HG03457 (cell line): ENCODE measurements around the gene NID1.
A peak's percentile ranks its signal among the peaks of the same experiment; 100 is the strongest.
"Not testable (repeated sequence)": the region's sequence is repeated elsewhere in the genome, so short reads cannot be mapped to it uniquely, and the experiment has no call there.

Experiments used
- ATAC-seq: cut with Tn5 transposase; IDR thresholded peaks from one replicate; pipeline ENCODE4 v1.9.1; 2021; ENCODE audit warnings: moderate number of reproducible peaks; ENCODE audit not compliant: unreplicated experiment

Gene NID1

DNA sequence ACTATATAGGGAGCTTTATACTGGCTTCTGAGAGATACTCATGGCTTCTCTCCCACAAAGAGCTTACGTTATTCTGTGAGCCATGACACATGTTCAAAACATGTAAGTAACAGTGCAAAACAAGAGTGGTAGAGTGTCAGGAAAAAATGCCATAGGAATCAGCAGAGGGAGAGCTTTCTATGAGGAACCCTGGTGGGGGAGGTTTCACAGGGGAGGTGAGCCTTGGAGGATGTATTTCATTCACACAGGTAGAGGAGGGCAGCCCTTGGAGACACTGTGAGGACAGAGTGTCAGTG, 125.5 kb downstream of the NID1 start:
- no peak for ATAC-seq

DNA sequence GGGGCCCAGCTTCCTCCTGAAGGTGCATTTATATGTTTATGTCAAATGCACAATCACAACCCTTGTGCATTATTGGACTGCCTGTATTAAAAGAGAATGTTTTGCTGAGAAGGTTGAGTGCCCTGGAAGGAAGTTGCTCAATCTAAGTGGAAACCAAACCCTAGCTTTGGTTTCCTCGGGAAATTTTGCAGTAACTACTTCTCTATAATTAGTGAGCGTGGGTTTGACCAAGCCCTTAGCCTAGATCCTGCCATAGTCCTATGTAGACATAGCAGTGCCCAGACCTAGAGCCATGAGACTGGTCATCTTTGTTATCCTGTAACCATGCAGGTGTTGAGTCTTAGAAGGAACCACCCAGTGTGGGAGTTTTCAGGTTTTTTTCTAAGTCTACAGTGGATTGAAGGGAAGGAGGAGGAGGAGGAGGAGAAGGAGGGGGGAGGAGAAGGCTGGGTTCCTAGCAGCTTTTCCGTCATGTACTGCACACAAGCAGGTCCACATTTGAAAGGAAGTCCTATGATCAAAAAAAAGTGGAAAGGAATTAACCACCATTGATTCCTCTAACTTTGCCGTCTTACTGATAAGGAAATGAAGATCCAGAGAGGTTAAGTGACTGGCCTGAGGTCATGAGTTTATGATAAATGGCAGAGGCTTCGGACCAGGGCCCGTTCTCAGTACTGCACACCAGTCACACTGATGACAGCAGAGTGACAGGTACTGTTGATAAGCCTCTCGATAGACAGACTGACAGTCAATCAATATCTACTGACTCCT, 126.0 kb downstream of the NID1 start:
- peak; percentile 51 for ATAC-seq

DNA sequence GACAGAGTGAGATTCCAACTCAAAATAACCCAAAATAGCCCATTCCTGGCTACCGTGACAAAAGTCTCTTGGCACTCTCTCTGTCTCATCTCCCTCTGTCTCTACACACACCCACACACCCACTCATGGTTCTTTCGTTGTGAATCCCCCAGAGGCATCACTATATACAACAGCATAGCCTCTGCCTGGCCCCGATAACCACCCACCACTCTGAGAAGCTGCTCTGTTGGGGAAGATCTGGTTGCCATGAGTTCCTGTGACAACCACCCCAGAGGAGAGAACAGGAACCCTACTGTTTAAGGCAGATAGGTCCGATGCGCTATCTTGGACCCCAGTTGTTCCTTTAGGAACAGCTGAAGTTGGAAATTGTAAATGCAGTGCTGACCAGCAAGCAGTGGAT, 127.8 kb downstream of the NID1 start:
- no peak for ATAC-seq

DNA sequence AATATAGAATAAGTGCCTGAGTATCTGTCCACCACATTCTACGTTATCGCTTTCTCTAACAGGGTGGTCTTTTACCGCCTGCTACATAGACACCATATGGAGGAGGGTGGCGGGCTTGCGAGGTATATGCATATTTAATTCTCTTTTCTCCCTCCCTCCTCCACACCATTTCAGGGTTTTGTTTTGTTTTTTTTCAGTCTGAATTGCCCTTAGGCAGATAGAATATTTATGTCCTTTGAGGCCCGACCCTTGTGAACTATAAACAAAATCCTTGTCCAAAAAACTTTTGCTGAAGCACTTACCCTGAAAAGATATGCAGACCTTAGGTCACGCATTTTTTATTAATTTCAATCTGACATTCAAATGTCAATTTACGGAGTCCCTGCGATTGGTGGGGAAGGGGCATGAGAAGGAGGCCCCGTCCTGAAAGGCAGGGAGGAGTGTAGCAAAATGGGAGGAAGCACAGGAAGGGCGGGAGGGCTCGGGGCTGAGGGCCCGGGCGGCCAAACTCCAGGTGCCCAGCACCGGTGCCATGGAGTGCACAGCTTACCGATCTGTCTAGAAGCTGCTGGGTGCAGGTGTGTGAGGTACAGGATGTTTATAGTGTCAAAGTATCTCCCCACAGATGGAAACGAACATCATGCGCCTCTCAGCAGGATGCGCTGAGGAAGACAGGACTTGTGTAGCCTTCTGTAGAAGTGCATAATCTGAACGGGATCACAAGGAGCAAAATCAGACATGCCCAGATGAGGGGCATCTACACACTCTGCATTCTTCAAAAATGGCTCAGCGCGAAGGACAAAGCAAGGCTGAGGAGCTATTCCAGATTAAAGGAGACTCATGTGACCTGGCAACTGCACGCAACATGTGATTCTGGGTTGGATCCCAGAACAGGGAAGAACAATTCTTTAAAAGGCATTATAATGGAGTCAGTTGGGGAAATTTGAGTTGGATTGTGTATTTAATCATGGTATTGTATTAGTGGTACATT, 129.4 kb downstream of the NID1 start:
- no peak for ATAC-seq

- no peak for ATAC-seq
Observed at GRCh38 chr1:235933766-235934116, 131.1 kb downstream of the NID1 start.

DNA sequence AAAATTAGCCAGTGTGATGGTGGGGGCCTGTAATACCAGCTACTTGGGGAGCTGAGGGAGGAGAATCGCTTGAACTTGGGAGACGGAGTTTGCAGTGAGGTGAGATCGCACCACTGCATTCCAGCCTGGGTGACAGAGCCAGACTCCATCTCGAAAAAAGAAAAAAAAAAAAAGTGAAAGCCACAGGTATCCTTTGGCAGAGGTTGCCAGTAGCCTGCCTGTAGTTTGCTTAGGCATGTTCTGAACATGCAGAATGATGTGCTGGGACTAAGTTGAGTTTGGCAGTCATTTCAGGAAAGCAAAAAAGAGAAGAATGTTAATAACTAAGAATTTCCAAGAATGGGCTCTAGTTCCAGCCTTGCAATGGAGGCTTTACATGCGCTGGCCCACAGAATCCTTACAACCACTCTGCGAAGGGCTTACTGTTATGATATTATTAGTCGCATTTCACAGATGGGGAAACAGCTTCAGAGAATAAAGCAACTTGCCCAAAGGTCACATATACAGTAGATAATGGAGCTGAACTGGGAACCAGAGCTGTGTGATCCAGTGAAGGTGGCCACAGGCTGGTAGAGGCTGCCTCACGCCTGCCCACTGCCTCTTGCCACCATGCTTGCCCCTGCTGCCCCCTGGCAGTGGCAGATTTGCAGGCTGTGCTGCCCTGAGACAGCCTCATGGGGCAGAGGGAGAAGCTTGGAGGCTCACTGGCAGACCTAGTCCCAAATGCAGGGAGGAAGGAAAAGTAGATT, 131.7 kb downstream of the NID1 start:
- no peak for ATAC-seq

- no peak for ATAC-seq
Observed at GRCh38 chr1:235932090-235932510, 132.8 kb downstream of the NID1 start.

DNA sequence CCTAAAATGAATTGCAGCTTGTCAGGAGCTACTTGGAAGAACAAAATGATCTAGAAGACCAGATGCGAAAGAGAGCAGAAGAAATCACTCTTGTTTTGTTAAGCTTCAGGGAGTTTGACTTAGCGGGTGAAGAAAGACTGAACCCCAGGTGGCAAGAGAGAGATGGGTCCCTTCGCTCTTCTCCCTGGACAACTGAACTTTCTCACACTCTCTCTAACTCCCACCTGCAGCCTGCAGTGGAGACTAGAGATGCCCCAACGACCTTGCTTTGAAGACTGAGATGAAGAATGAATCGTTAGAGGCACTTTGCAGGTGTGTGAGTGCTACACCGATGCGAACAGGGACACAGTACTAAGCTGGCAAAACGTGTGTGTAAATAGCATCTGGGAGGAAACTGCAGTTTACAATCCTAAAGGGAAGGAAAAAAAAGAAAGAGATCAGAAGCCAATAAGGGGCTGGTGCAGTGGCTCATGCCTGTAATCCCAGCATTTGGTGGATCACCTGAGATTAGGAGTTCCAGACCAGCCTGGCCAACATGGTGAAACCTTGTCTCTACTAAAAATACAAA, 133.6 kb downstream of the NID1 start:
- ATAC-seq, result no peak

GRCh38 chr1:235930543-235930942, 134.3 kb downstream of the NID1 start:
- ATAC-seq, result no peak

- ATAC-seq, result no peak
Observed at GRCh38 chr1:235929216-235929615, 135.7 kb downstream of the NID1 start.

DNA sequence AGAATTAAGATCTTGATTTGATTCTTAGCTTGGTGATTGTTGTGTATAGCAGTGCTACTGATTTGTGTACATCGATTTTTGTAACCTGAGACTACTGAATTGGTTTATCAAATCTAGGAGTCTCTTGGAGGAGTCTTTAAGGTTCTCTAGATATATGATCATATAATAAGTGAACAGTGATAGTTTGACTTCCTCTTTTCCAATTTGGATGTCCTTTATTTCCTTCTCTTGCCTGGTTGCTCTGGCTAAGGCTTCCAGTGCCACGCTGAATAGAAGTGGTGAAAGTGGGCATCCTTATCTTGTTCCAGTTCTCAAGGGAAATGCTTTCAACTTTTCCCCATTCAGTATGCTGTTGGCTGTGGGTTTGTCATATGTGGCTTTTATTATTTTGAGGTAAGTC, 136.7 kb downstream of the NID1 start:
- ATAC-seq, result no peak

DNA sequence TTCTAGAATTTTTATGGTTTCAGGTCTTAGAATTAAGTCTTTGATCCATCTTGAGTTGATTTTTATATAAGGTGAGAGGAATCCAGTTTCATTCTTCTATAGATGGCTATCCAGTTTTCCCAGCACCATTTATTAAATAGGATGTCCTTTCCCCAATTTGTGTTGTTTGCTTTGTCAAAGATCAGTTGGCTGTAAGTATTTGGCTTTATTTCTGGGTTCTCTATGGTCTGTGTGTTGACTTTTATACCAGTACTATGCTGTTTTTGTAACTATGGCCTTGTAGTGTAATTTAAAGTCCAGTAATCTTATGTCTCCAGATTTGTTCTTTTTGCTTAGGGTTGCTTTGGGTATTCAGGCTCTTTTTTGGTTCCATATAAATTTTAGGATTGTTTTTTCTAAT, 137.3 kb downstream of the NID1 start:
- ATAC-seq, result not testable (repeated sequence)
